Measurements from ENCODE around the gene TMEM115. TPM values are rescaled to one million over a fixed set of nuclear protein-coding genes. Genes with fewer than 3 reads are reported as not detected.

The TMEM115 gene
- total and polyA plus RNA-seq, 9 of the 15 experiments (the other 6 are each of a cell fraction or from before 2014, with no cell fraction given), result 1.6 to 26.9 (median 14.1) TPM

DNA sequence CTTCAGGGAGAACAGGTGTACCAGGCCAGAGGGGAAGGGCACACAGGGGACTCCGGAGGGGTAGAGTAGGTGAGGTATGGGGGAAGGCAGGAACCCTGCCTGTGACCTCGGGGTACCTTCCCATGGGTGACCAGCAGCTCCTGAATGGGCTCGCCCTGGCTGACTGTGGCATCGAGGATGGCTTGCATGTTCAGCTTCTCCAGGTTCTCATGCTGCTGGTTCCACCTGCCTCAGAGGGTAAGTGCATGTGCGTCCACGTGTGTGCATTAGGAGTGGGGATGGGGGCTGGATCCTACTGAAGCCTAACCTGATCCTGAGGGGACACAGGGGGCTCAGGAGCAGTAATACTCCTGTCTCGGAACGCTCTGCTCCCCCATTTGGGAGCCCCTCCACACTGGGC is 14.3 kb downstream of the TMEM115 start:
- DNase-seq (ENCODE audit: extremely low read depth in 1 of 4, low spot score in 3 of 4) (no peak), FAIRE-seq (no peak), ATAC-seq (no peak)
- CTCF ChIA-PET (ENCODE audit: low intra/inter-chr PET ratio), result interaction anchor here (0.7 kb wide), 1 partner anchor 231 kb away, joined by 3 read pairs; no protein-coding TSS in a partner anchor
- Histone ChIP-seq H3K36me3 (ENCODE audit: control insufficient read depth, insufficient read depth, low read length) (peaks cover 19% of the 10 kb centered on the region; the same call in 2 of the 3 replicates), H4K20me1 (replicated peaks; ENCODE audit: control insufficient read depth, insufficient read depth, low read length) (no peaks in the 10 kb centered on the region), H3K9ac (ENCODE audit: insufficient read depth in 1 of 2, low read depth in 2 of 2, low read length in 2 of 2) (peak overlapping the region in 1 of 2 experiments; percentile 70; a peak in 1 of 4 replicates), H3K9me3 (replicated peaks; ENCODE audit: control insufficient read depth, insufficient read depth, low read depth, low read length) (no peaks in the 10 kb centered on the region; the same call in 1 of the 2 replicates), H3K4me1 (replicated peaks in 1 of 2; ENCODE audit: control insufficient read depth in 2 of 2, insufficient read depth in 2 of 2, low read length in 2 of 2) (peaks cover 18 to 54% of the 10 kb centered on the region in 2 experiments; a peak in 4 of 5 replicates), H3K27ac (ENCODE audit: extremely low read depth, low read depth, low read length) (no peak overlapping the region), H3K79me2 (ENCODE audit: control insufficient read depth, insufficient read depth, low read length) (peaks cover 19% of the 10 kb centered on the region), H3K4me3 (no peak overlapping the region), H3K4me2 (ENCODE audit: insufficient read depth, low read length) (no peak overlapping the region), H3K27me3 (ENCODE audit: control insufficient read depth in 2 of 2, insufficient read depth in 2 of 2, low read length in 2 of 2) (no peaks in the 10 kb centered on the region), H2AFZ (ENCODE audit: low read depth, low read length) (no peak overlapping the region), H3K9me1 (ENCODE audit: control insufficient read depth, insufficient read depth, low read length) (peaks cover 3% of the 10 kb centered on the region)
- 89% methylated on average over 6 of the region's 8 CpGs for WGBS (ENCODE audit: insufficient coverage, low coverage, missing lambda C conversion rate)
- in situ Hi-C loops (cut with MboI) (no loop called here), intact Hi-C loops (cut with micrococcal nuclease) (loop anchor here (5.0 kb wide), 1 partner anchor 197 kb away; no protein-coding TSS in a partner anchor)
- no TSS peak for BruUV-seq (replicated peaks)
- POLR2A ChIA-PET, result interaction anchor here (0.6 to 0.7 kb wide), 2 partner anchors 116 to 255 kb away, joined by 3 read pairs; no protein-coding TSS in a partner anchor
- TF ChIP-seq ZNF79 (CRISPR knock-in tag; IDR thresholded peaks at IDR 0.05; ENCODE audit: low read depth), result no peak
- TF ChIP-seq POU5F1 (IDR thresholded peaks at IDR 0.05; ENCODE audit: borderline replicate concordance, low read depth, low read length, partially characterized antibody), result no peak
- no peak for TF ChIP-seq PHB (CRISPR knock-in tag; IDR thresholded peaks at IDR 0.05)
- no peak for TF ChIP-seq TAL1 (IDR thresholded peaks at IDR 0.05)
- TF ChIP-seq WHSC1 (IDR thresholded peaks at IDR 0.05; ENCODE audit: low read length), result no peak
- no peak for TF ChIP-seq TEAD4 (IDR thresholded peaks at IDR 0.05; ENCODE audit: low read length)
- TF ChIP-seq TEAD4 (CRISPR knock-in tag; IDR thresholded peaks at IDR 0.05; ENCODE audit: borderline replicate concordance), result no peak
- no peak for TF ChIP-seq ZNF408 (CRISPR knock-in tag; IDR thresholded peaks at IDR 0.05; ENCODE audit: low read depth)
- TF ChIP-seq ZNF444 (CRISPR knock-in tag; IDR thresholded peaks at IDR 0.05), result no peak
- no peak for TF ChIP-seq CTCF (IDR thresholded peaks at IDR 0.05 in 2 of 3, conservative IDR thresholded peaks at IDR 0.05 in 1 of 3; ENCODE audit: insufficient read depth in 2 of 3, low read depth in 1 of 3, low read length in 3 of 3)
- no peak for TF ChIP-seq NFATC3 (IDR thresholded peaks at IDR 0.05)
- TF ChIP-seq RAD21 (CRISPR knock-in tag; conservative IDR thresholded peaks at IDR 0.05 in 1 of 2, IDR thresholded peaks at IDR 0.05 in 1 of 2), result no peak
- TF ChIP-seq, protein P1, sequence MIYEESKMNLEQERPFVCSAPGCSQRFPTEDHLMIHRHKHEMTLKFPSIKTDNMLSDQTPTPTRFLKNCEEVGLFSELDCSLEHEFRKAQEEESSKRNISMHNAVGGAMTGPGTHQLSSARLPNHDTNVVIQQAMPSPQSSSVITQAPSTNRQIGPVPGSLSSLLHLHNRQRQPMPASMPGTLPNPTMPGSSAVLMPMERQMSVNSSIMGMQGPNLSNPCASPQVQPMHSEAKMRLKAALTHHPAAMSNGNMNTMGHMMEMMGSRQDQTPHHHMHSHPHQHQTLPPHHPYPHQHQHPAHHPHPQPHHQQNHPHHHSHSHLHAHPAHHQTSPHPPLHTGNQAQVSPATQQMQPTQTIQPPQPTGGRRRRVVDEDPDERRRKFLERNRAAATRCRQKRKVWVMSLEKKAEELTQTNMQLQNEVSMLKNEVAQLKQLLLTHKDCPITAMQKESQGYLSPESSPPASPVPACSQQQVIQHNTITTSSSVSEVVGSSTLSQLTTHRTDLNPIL (CRISPR knock-in tag; IDR thresholded peaks at IDR 0.05), result no peak
- TF ChIP-seq HES1 (IDR thresholded peaks at IDR 0.05; ENCODE audit: low read depth), result no peak
- TF ChIP-seq SAP30 (IDR thresholded peaks at IDR 0.05; ENCODE audit: borderline replicate concordance, insufficient read depth, low read depth, low read length, poor library complexity, severe bottlenecking), result no peak
- TF ChIP-seq ESRRB (CRISPR knock-in tag; IDR thresholded peaks at IDR 0.05; ENCODE audit: borderline replicate concordance), result no peak
